ENCODE results near the gene KCNE3. TPM values are rescaled to one million over a fixed set of nuclear protein-coding genes. Genes with fewer than 3 reads are reported as not detected.

The KCNE3 gene
- total and polyA plus RNA-seq, 9 of the 15 experiments (the other 6 are each of a cell fraction or from before 2014, with no cell fraction given) = 1.6 to 8.7 (median 6.2) TPM

- no peak for TF ChIP-seq DEAF1 (CRISPR knock-in tag; IDR thresholded peaks at IDR 0.05)
- TF ChIP-seq RAD21 (CRISPR knock-in tag; conservative IDR thresholded peaks at IDR 0.05 in 1 of 2, IDR thresholded peaks at IDR 0.05 in 1 of 2) = peak in 1 of 2 experiments; percentile 18; a peak in 1 of 4 replicates
- no peak for TF ChIP-seq ZNF586 (CRISPR knock-in tag; conservative IDR thresholded peaks at IDR 0.05)
- no peak for TF ChIP-seq SIN3B (IDR thresholded peaks at IDR 0.05; ENCODE audit: low read depth)
- TF ChIP-seq NEUROD1 (IDR thresholded peaks at IDR 0.05; ENCODE audit: borderline replicate concordance, low read depth, low read length, partially characterized antibody) = no peak
- TF ChIP-seq SMAD1 (IDR thresholded peaks at IDR 0.05; ENCODE audit: low read depth, low read length, partially characterized antibody) = peak; percentile 72
- TF ChIP-seq IRF9 (tag; IDR thresholded peaks at IDR 0.05) = peak; percentile 89
- no peak for TF ChIP-seq ZKSCAN3 (CRISPR knock-in tag; IDR thresholded peaks at IDR 0.05)
- TF ChIP-seq THRA (IDR thresholded peaks at IDR 0.05) = no peak
- no peak for TF ChIP-seq JUN (IDR thresholded peaks at IDR 0.05; ENCODE audit: borderline replicate concordance, low read depth, low read length)
- TF ChIP-seq JUN (CRISPR knock-in tag; IDR thresholded peaks at IDR 0.05; ENCODE audit: borderline replicate concordance) = no peak
- no peak for TF ChIP-seq ZHX1 (conservative IDR thresholded peaks at IDR 0.05; ENCODE audit: low read length)
- no peak for TF ChIP-seq CEBPZ (IDR thresholded peaks at IDR 0.05; ENCODE audit: borderline replicate concordance, low read depth, low read length)
- 0 out of 2 replicates have a peak, but pooled peaks have one; percentile 33 for TF ChIP-seq DPF2 (IDR thresholded peaks at IDR 0.05)
- no peak for TF ChIP-seq MYC (IDR thresholded peaks at IDR 0.05; ENCODE audit: low read depth, low read length)
- no peak for TF ChIP-seq MYC (CRISPR knock-in tag; IDR thresholded peaks at IDR 0.05; ENCODE audit: borderline replicate concordance, low read depth)
- TF ChIP-seq ZNF76 (CRISPR knock-in tag; IDR thresholded peaks at IDR 0.05; ENCODE audit: borderline replicate concordance) = no peak
- TF ChIP-seq ZNF830 (CRISPR knock-in tag; IDR thresholded peaks at IDR 0.05) = no peak
Measured at GRCh38 chr11:74462009-74462408, 5.3 kb downstream of the KCNE3 start (continued).
